HepG2 (cell line): ENCODE data around the gene DRC7. TPM values are rescaled to one million over a fixed set of nuclear protein-coding genes. Genes with fewer than 3 reads are reported as not detected.

ENCODE experiments used
- BCL3 ChIP-seq: sonication (generic); formaldehyde crosslinking; IDR thresholded peaks from 2 replicates; pipeline ENCODE4 v1.5.1; 2020; ENCODE audit warnings: mild to moderate bottlenecking, missing genetic modification reagents, moderate library complexity
- CEBPB ChIP-seq: IDR thresholded peaks from 2 replicates; pipeline ENCODE4 v1.6.1; 2011; ENCODE audit warnings: low read depth, low read length, improper control_type of control experiment, borderline replicate concordance
- ELF1 ChIP-seq: sonication (generic); formaldehyde crosslinking; IDR thresholded peaks from 2 replicates; pipeline ENCODE4 v1.4.0; 2020; ENCODE audit warnings: missing genetic modification reagents
- HDAC6 ChIP-seq: fragments of 200-600 bp; sonication (generic); IDR thresholded peaks from 2 replicates; pipeline ENCODE4 v1.7.0; 2017; ENCODE audit warnings: mild to moderate bottlenecking, antibody characterized with exemption, low read length, low read depth
- MAFF ChIP-seq: IDR thresholded peaks from 2 replicates; pipeline ENCODE4 v1.6.1; 2011; ENCODE audit warnings: low read depth, low read length, improper control_type of control experiment
- MTA1 ChIP-seq: sonication (generic); formaldehyde crosslinking; IDR thresholded peaks from 2 replicates; pipeline ENCODE4 v1.4.0; 2020; ENCODE audit warnings: missing genetic modification reagents, mild to moderate bottlenecking, borderline replicate concordance
- NFRKB ChIP-seq: fragments of 450-650 bp; IDR thresholded peaks from 2 replicates; pipeline ENCODE4 v1.6.1; 2017
- NR3C1 ChIP-seq: sonication (generic); formaldehyde crosslinking; IDR thresholded peaks from 2 replicates; pipeline ENCODE4 v1.4.0; 2020; ENCODE audit warnings: missing genetic modification reagents
- RAD21 ChIP-seq: fragments of 450-650 bp; formaldehyde crosslinking; IDR thresholded peaks from 2 replicates; pipeline ENCODE4 v1.5.0; 2020; ENCODE audit warnings: mild to moderate bottlenecking
- RERE ChIP-seq: IDR thresholded peaks from 2 replicates; pipeline ENCODE4 v1.6.1; 2016; ENCODE audit warnings: low read depth, missing genetic modification reagents, missing compliant biosample characterization
- SAP130 ChIP-seq: IDR thresholded peaks from 2 replicates; pipeline ENCODE4 v1.6.1; 2016; ENCODE audit warnings: low read depth
- SP4 ChIP-seq: sonication (generic); formaldehyde crosslinking; IDR thresholded peaks from 2 replicates; pipeline ENCODE4 v1.8.1; 2023; ENCODE audit warnings: mild to moderate bottlenecking, missing genetic modification reagents
- SRY ChIP-seq: sonication (generic); formaldehyde crosslinking; IDR thresholded peaks from 2 replicates; pipeline ENCODE4 v1.8.0; 2022; ENCODE audit warnings: mild to moderate bottlenecking, missing genetic modification reagents
- ZFP36L1 ChIP-seq: sonication (generic); formaldehyde crosslinking; IDR thresholded peaks from 2 replicates; pipeline ENCODE4 v1.8.0; 2022; ENCODE audit warnings: mild to moderate bottlenecking, missing genetic modification reagents, moderate library complexity
- ZMAT5 ChIP-seq: sonication (generic); formaldehyde crosslinking; IDR thresholded peaks from 2 replicates; pipeline ENCODE4 v1.5.0; 2020; ENCODE audit warnings: mild to moderate bottlenecking, low read depth, missing genetic modification reagents, borderline replicate concordance
- ZNF674 ChIP-seq: sonication (generic); formaldehyde crosslinking; IDR thresholded peaks from 2 replicates; pipeline ENCODE4 v1.5.0; 2020; ENCODE audit warnings: low read depth, mild to moderate bottlenecking, missing genetic modification reagents
- ZNF678 ChIP-seq: sonication (generic); formaldehyde crosslinking; IDR thresholded peaks from 2 replicates; pipeline ENCODE4 v1.4.0; 2020; ENCODE audit warnings: mild to moderate bottlenecking, missing genetic modification reagents
- ZNF7 ChIP-seq: IDR thresholded peaks from 2 replicates; pipeline ENCODE4 v1.6.1; 2016; ENCODE audit warnings: missing biosample characterization, missing genetic modification reagents
- ZNF710 ChIP-seq: sonication (generic); formaldehyde crosslinking; IDR thresholded peaks from 2 replicates; pipeline ENCODE4 v1.5.0; 2020; ENCODE audit warnings: mild to moderate bottlenecking, missing genetic modification reagents, borderline replicate concordance
- ZNF768 ChIP-seq: sonication (generic); formaldehyde crosslinking; IDR thresholded peaks from 2 replicates; pipeline ENCODE4 v1.4.0; 2020; ENCODE audit warnings: missing genetic modification reagents
- ZSCAN29 ChIP-seq: sonication (generic); formaldehyde crosslinking; conservative IDR thresholded peaks from 2 replicates; pipeline ENCODE4 v1.4.0; 2020; ENCODE audit warnings: mild to moderate bottlenecking, missing genetic modification reagents
- polyA plus RNA-seq, 8 experiments: library from polyadenylated mRNA; depleted of rRNA in 3 of 8; stranded (reverse) in 7 of 8; unstranded in 1 of 8; fragments of >200 nt; fragmentation: Illumina TruSeq in 4 of 8; extraction: Trizol in 4 of 8; gene quantifications; 2 replicates each; pipeline versions ENCODE4 v1.2.1 to v1.2.3, GENCODE V29; 2011 to 2016; ENCODE audit warnings: low read depth in 4 of 8, missing spikeins in 1 of 8, mixed read lengths in 1 of 8; ENCODE audit not compliant: insufficient read depth in 1 of 8
- total RNA-seq, 5 experiments: library from RNA; depleted of rRNA; stranded (reverse); fragments of >200 nt; fragmentation: Illumina TruSeq; extraction: Trizol; gene quantifications; 2 replicates each; pipeline ENCODE4 v1.2.3, GENCODE V29; 2016; ENCODE audit warnings: low read depth in 1 of 5
- TF ChIP-seq, protein P1 (sequence below): IDR thresholded peaks from 2 replicates; pipeline ENCODE4 v1.6.1; 2016; ENCODE audit warnings: mild to moderate bottlenecking, missing biosample characterization, missing genetic modification reagents

Gene DRC7
- total and polyA plus RNA-seq, 2 of the 13 experiments (the other 11 are each of a cell fraction or from before 2014, with no cell fraction given), result 2.7 to 3.4 TPM

DNA sequence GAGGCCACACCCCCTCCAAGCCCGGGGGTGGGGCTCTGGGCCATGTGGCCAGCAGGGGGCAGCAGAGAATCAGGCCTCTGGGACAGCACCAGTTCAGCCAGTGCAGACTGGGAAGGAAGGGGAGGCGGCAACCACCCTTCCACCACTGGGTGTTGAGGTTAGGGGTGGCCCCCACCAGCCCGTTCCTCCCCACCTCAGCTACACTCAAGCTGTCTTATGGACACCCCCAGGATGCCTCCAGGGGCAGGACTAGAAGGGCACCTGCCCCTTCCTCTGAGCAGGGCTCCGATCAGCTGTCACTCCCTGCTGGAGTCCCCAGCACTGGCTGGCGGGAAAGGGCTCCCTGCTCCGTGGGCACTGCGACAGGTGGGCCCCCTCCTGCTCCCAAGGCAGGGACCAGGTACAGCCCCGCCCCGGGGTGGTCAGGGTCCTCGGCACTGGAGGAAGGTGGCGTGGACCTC is 62.8 kb downstream of the DRC7 start (continued):
- no peak for TF ChIP-seq RERE
- TF ChIP-seq SP4 (CRISPR knock-in tag), result peak; percentile 73; the same call in 1 of the 2 replicates
- TF ChIP-seq SRY (CRISPR knock-in tag), result no peak
- no peak for TF ChIP-seq ZFP36L1
- TF ChIP-seq ZNF678, result no peak
- TF ChIP-seq CEBPB, result no peak
- no peak for TF ChIP-seq NFRKB
- 0 out of 2 replicates have a peak, but pooled peaks have one; percentile 17 for TF ChIP-seq ELF1 (CRISPR knock-in tag)
- no peak for TF ChIP-seq ZNF7
- no peak for TF ChIP-seq ZNF768 (CRISPR knock-in tag)
- no peak for TF ChIP-seq HDAC6
- TF ChIP-seq ZNF710 (CRISPR knock-in tag), result peak; percentile 80; the same call in 1 of the 2 replicates
- no peak for TF ChIP-seq ZNF674 (CRISPR knock-in tag)
- no peak for TF ChIP-seq BCL3 (CRISPR knock-in tag)
- TF ChIP-seq ZMAT5, result no peak
- TF ChIP-seq MTA1, result 0 out of 2 replicates have a peak, but pooled peaks have one; percentile 21
- TF ChIP-seq MAFF, result no peak
- TF ChIP-seq, protein P1, sequence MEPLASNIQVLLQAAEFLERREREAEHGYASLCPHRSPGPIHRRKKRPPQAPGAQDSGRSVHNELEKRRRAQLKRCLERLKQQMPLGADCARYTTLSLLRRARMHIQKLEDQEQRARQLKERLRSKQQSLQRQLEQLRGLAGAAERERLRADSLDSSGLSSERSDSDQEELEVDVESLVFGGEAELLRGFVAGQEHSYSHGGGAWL (CRISPR knock-in tag), result no peak
- TF ChIP-seq RAD21 (CRISPR knock-in tag), result peak; percentile 97
- TF ChIP-seq SAP130 (CRISPR knock-in tag), result peak; percentile 75
- TF ChIP-seq NR3C1 (CRISPR knock-in tag), result no peak
- no peak for TF ChIP-seq ZSCAN29 (CRISPR knock-in tag)
